H1 (cell line): Measurements from ENCODE around the gene HBQ1. TPM values are rescaled to one million over a fixed set of nuclear protein-coding genes. Genes with fewer than 3 reads are reported as not detected.
A peak's percentile ranks its signal among the peaks of the same experiment; 100 is the strongest.

Source experiments
- SP1 ChIP-seq: IDR thresholded peaks from 2 replicates; pipeline ENCODE4 v1.6.1; 2011; ENCODE audit warnings: low read depth, low read length
- polyA plus RNA-seq, 7 experiments: library from polyadenylated mRNA; depleted of rRNA in 3 of 7; stranded (reverse) in 5 of 7; unstranded in 2 of 7; fragments of >200 nt in 5 of 7; fragments of 200-250 nt in 2 of 7; gene quantifications; 1 replicate in 5 of 7; 2 replicates in 1 of 7; 4 replicates in 1 of 7; pipeline versions ENCODE4 v1.2.1 to v1.2.3, GENCODE V29; 2011 to 2013; ENCODE audit warnings: missing spikeins in 2 of 7, mixed read lengths in 2 of 7
- total RNA-seq: library from RNA; stranded (reverse); fragmentation: NEBNext Ultra II Directional; extraction: Animal tissue kit (Norgen Biotek cat#: 25700); gene quantifications from 2 replicates; pipeline ENCODE4 v1.2.1, GENCODE V29; 2021

HBQ1 gene
- total and polyA plus RNA-seq, 2 of the 8 experiments (the other 6 are each of a cell fraction or from before 2014, with no cell fraction given), result 2.9 to 17.1 TPM

- TF ChIP-seq SP1, result 0 out of 2 replicates have a peak, but pooled peaks have one; percentile 33
Measured at GRCh38 chr16:228852-229730, 48.8 kb downstream of the HBQ1 start, which contains the start of gene LUC7L (continued).
